GM19240 (cell line): ENCODE measurements around the gene TIMM9.
"Not testable (repeated sequence)": the region's sequence is repeated elsewhere in the genome, so short reads cannot be mapped to it uniquely, and the experiment has no call there.

Experiments used
- DNase-seq: peaks from one replicate; pipeline ENCODE4 v3.0.0; 2011; ENCODE audit warnings: low spot score; ENCODE audit not compliant: insufficient read length

The TIMM9 gene

DNA sequence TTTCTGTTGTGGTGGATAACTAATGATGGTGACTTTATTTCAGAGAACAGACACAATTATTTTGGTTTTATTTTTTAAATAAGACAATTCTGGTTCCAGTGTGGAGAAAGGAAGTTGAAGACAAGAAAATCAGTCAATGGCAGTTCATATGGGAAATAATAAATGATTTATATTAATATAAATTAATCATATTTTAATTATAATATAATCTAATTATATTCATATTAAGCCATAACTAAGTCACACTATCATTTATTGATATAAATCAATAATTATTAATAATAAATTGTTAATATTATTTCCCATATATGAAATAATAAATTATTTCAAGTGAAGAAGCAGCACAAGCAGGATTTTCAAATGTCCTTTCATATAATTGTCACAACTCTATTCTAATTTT, 28.8 kb downstream of the TIMM9 start:
- DNase-seq = no peak

GRCh38 chr14:58397156-58397555, 30.2 kb downstream of the TIMM9 start:
- no peak for DNase-seq

DNA sequence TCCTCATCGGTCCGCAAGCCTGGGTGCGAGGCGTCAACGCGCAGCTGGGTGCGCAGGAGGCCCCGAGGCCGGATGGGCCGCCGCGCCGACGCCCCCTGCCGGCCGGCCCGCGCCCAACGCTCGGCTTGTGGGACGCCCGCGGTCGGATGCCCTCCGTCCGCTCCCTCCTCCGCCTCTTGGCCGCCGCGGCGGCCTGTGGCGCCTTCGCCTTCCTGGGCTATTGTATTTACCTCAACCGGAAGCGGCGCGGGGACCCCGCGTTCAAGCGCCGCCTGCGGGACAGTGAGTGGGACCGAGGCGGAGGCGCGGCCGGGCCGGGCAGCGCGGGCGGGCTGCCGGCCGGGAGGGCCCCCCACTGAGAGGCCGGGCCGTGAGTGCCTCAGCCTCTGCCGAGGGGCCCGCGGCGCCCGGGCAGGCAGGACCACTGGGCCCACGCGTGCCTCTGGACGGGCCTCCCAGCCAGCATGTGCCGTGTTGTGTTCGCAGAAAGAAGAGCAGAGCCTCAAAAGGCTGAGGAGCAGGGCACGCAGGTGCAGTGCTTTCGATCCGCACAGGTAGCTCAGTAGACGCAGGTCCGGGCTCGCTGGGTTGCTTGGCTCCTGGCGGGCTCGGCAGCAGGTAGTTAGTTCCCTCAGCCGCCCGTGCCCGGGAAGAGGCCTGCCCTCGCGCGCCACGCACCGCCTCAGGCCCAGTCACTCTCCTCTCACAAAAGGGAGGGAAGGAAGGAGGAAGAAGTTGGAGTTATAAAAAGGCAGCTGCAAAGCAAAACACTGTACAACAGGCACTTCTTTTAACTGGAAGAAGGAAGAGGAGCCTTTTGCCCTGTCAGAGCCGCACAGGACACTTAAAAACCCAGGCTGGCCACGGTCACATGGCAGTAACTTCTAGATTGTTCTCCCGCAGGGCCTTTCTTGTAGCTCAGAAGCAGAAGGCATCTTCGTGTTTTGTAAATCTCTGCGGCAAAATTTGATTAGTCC, 31.2 kb downstream of the TIMM9 start, which contains the start of gene TOMM20L:
TSS of gene TOMM20L (plus strand) at position 119 of the 977 bp plus-strand sequence. CDS start at position 147, 28 bp downstream.
- peak; percentile 88 for DNase-seq

DNA sequence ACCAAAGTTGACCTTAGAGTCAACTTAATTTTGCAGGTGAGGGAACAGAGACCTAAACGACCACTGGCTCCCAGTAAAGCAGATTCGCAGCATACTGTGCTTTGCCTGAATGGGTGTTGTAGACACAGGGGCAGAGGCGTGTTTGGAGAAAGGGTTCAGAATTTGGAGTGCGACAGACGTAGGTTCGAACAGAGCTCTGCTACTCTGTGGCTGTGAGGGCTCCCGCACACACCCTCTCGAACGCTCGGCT, 31.8 kb downstream of the TIMM9 start:
- DNase-seq = no peak

DNA sequence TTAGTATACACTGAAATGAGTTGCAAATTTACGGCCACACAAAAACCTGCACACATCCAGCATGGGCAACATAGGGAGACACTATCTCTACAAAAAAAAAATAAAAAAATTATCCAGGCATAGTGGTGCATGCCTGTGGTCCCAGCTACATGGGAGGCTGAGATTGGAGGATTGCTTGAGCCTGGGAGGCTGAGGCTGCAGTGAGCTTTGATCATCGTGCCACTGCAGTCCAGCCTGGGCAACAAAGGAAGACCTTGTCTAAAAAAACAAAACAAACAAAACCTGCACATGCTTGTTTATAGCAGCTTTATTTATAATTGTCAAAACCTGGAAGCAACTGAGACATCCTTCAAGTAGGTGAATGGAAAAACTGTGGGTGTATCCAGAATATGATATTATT, 36.5 kb downstream of the TIMM9 start:
- no peak for DNase-seq

DNA sequence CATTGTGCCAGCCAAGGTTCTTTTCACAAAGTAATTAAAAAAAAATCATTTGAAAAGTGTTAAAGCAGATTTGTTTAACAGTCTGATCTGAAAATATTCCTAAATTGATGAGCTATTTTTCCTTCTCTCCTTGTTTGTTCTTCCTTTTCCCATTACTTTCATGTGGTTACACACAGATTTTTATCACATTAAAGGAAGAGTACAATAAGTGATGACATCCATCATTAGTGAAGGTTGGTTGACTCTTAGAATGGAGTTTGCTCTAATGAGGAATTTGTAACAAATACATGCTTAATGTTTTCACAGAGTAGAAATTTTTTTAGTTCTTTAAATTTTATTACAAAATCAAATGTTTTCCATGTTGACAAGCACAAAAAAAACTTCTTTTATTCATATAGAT, 50.5 kb downstream of the TIMM9 start:
- DNase-seq = no peak

GRCh38 chr14:58368956-58369355, 58.4 kb downstream of the TIMM9 start:
- no peak for DNase-seq

DNA sequence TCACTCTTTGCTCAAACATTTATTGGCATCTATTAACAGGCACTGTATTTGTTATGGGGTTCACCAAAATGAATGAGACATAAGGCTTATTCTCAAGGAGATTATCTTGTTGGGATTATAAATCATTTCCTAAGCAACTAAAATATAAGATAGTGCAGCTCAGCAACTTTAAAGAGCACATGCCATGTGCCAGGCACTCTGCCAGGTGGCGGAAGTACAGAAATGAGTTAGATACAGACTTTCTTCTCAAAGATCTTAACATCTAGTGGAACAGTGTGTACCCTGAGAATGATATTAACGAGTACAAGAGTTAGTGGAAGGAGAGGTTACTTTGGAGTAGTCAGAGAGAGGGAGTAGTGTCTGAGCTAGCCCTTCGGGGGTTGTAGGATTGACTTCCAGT, 60.0 kb downstream of the TIMM9 start:
- no peak for DNase-seq

DNA sequence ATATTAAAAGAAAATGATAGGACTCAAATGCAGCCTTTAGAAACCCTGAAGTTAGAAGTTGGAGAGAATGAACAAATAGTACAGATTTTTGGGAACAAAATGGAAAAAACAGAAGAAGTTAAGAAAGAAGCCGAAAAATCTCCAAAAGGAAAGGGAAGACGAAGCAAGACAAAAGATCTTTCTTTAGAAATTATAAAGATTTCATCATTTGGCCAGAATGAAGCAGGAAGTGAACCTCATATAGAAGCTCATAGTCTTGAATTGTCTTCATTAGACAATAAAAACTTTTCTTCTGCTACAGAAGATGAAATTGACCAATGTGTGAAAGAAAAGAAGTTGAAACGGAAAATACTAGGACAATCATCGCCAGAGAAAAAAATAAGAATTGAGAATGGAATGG, 63.0 kb downstream of the TIMM9 start:
- DNase-seq = no peak

DNA sequence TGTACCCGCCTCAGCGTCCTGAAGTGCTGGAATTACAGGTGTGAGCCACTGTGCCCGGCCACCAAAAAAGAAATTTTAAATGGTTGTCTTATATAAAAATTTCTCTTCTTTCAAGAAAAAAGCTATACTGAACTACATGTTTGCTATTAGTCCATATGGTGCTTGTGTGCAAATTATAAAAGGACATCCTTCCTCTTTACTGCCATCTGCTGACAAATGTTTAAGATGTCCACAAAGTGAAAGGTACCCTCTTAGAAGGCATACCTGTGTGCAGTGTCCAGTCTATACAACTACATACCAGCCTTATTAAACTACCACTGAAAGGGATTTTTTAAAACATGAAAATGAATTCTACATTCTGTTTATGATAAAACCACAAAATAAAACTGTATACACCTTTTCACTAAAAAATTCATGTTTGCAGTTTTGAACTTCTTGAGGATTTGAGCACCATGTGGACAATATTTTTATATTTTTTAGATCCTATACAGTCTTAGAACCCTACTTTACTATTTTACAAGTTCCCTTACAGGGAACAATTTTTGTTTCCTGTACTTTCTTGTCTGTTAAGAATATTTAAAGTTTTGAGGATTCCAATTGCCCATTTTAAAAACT, 64.4 kb downstream of the TIMM9 start:
- DNase-seq = no peak

GRCh38 chr14:58362272-58362671, 65.1 kb downstream of the TIMM9 start:
- DNase-seq = not testable (repeated sequence)
